ENCODE results near the gene CPLX1. TPM values are rescaled to one million over a fixed set of nuclear protein-coding genes. Genes with fewer than 3 reads are reported as not detected.

The CPLX1 gene
- total and polyA plus RNA-seq, 5 donors from 2014 or later: 0.16 to 0.62 TPM; not detected in 3

- Histone ChIP-seq H3K27ac (ENCODE audit: insufficient read depth, low read length, poor library complexity, severe bottlenecking) (no peak overlapping the region), H3K36me3 (ENCODE audit: control insufficient read depth, insufficient read depth, low read length) (peaks cover 42% of the 10 kb centered on the region), H3K4me1 (ENCODE audit: control insufficient read depth, insufficient read depth, low read length, poor library complexity, severe bottlenecking) (no peaks in the 10 kb centered on the region), H3K4me3 (ENCODE audit: low read depth, low read length) (no peak overlapping the region), H3K27me3 (ENCODE audit: control insufficient read depth, insufficient read depth, low read length) (no peaks in the 10 kb centered on the region), H3K9me3 (ENCODE audit: control insufficient read depth in 2 of 2, low read length in 2 of 2) (no peaks in the 10 kb centered on the region)
- Mint-ChIP-seq H3K9me3 (peaks cover 0 to 8% (median 0%) of the 10 kb centered on the region in 7 donors), H3K27me3 (no peaks in the 10 kb centered on the region), H3K4me3 (no peak overlapping the region), H3K4me1 (peaks cover 0 to 4% (median 1%) of the 10 kb centered on the region in 4 donors), H3K27ac (no peak overlapping the region), H3K36me3 (peaks cover 34% of the 10 kb centered on the region)
- ATAC-seq (ENCODE audit: low read depth in 2 of 2) (no peak), DNase-seq (no peak)
Measured at GRCh38 chr4:854356-854755, 28.4 kb upstream of the CPLX1 start.

- H3K36me3 Mint-ChIP-seq: peaks cover 31% of the 10 kb centered on the region
- peaks cover 34% of the 10 kb centered on the region for H3K36me3 ChIP-seq (ENCODE audit: control insufficient read depth, insufficient read depth, low read length)
- no peaks in the 10 kb centered on the region for H3K27me3 Mint-ChIP-seq
- H3K4me3 ChIP-seq (ENCODE audit: low read depth, low read length): no peak overlapping the region
- H3K9me3 ChIP-seq (ENCODE audit: control insufficient read depth in 2 of 2, low read length in 2 of 2): no peaks in the 10 kb centered on the region
- H3K9me3 Mint-ChIP-seq: peaks cover 0 to 8% (median 0%) of the 10 kb centered on the region in 7 donors
- H3K27me3 ChIP-seq (ENCODE audit: control insufficient read depth, insufficient read depth, low read length): no peaks in the 10 kb centered on the region
- no peak for DNase-seq
- no peak overlapping the region for H3K4me3 Mint-ChIP-seq
- H3K27ac Mint-ChIP-seq: no peak overlapping the region
- H3K4me1 Mint-ChIP-seq: peaks cover 0 to 4% (median 1%) of the 10 kb centered on the region in 4 donors
- no peak overlapping the region for H3K27ac ChIP-seq (ENCODE audit: insufficient read depth, low read length, poor library complexity, severe bottlenecking)
- ATAC-seq (ENCODE audit: low read depth in 2 of 2): no peak
- no peaks in the 10 kb centered on the region for H3K4me1 ChIP-seq (ENCODE audit: control insufficient read depth, insufficient read depth, low read length, poor library complexity, severe bottlenecking)
Measured at GRCh38 chr4:853416-853781, 27.5 kb upstream of the CPLX1 start.

- Histone ChIP-seq H3K4me3 (ENCODE audit: low read depth, low read length) (no peak overlapping the region), H3K4me1 (ENCODE audit: control insufficient read depth, insufficient read depth, low read length, poor library complexity, severe bottlenecking) (no peaks in the 10 kb centered on the region), H3K27me3 (ENCODE audit: control insufficient read depth, insufficient read depth, low read length) (no peaks in the 10 kb centered on the region), H3K27ac (ENCODE audit: insufficient read depth, low read length, poor library complexity, severe bottlenecking) (no peak overlapping the region), H3K9me3 (ENCODE audit: control insufficient read depth in 2 of 2, low read length in 2 of 2) (no peaks in the 10 kb centered on the region), H3K36me3 (ENCODE audit: control insufficient read depth, insufficient read depth, low read length) (peaks cover 19% of the 10 kb centered on the region)
- Mint-ChIP-seq H3K27ac (no peak overlapping the region), H3K36me3 (peaks cover 17% of the 10 kb centered on the region), H3K9me3 (peaks cover 0 to 6% (median 0%) of the 10 kb centered on the region in 7 donors), H3K27me3 (no peaks in the 10 kb centered on the region), H3K4me1 (peaks cover 0 to 4% (median 0%) of the 10 kb centered on the region in 4 donors), H3K4me3 (no peak overlapping the region)
- ATAC-seq (ENCODE audit: low read depth in 2 of 2): no peak
- DNase-seq: no peak
Measured at GRCh38 chr4:851701-852430, 25.9 kb upstream of the CPLX1 start.

- Histone ChIP-seq H3K27ac (ENCODE audit: insufficient read depth, low read length, poor library complexity, severe bottlenecking) (no peak overlapping the region), H3K9me3 (ENCODE audit: control insufficient read depth in 2 of 2, low read length in 2 of 2) (no peaks in the 10 kb centered on the region), H3K27me3 (ENCODE audit: control insufficient read depth, insufficient read depth, low read length) (no peaks in the 10 kb centered on the region), H3K36me3 (ENCODE audit: control insufficient read depth, insufficient read depth, low read length) (peaks cover 18% of the 10 kb centered on the region), H3K4me3 (ENCODE audit: low read depth, low read length) (no peak overlapping the region), H3K4me1 (ENCODE audit: control insufficient read depth, insufficient read depth, low read length, poor library complexity, severe bottlenecking) (no peaks in the 10 kb centered on the region)
- Mint-ChIP-seq H3K9me3 (peaks cover 0 to 2% (median 0%) of the 10 kb centered on the region in 7 donors), H3K27me3 (no peaks in the 10 kb centered on the region), H3K4me3 (peak overlapping the region in 1 of 4 donors; percentile 7), H3K4me1 (no peaks in the 10 kb centered on the region), H3K27ac (no peak overlapping the region), H3K36me3 (peaks cover 14% of the 10 kb centered on the region)
- ATAC-seq (ENCODE audit: low read depth in 2 of 2) (no peak), DNase-seq (no peak)
Measured at GRCh38 chr4:850323-850945, 24.5 kb upstream of the CPLX1 start.

- Mint-ChIP-seq H3K4me1 (no peaks in the 10 kb centered on the region), H3K4me3 (no peak overlapping the region), H3K27ac (no peak overlapping the region), H3K9me3 (peaks cover 0 to 2% (median 0%) of the 10 kb centered on the region in 7 donors), H3K36me3 (peaks cover 8% of the 10 kb centered on the region), H3K27me3 (no peaks in the 10 kb centered on the region)
- Histone ChIP-seq H3K27ac (ENCODE audit: insufficient read depth, low read length, poor library complexity, severe bottlenecking) (no peak overlapping the region), H3K9me3 (ENCODE audit: control insufficient read depth in 2 of 2, low read length in 2 of 2) (no peaks in the 10 kb centered on the region), H3K27me3 (ENCODE audit: control insufficient read depth, insufficient read depth, low read length) (no peaks in the 10 kb centered on the region), H3K36me3 (ENCODE audit: control insufficient read depth, insufficient read depth, low read length) (peaks cover 18% of the 10 kb centered on the region), H3K4me1 (ENCODE audit: control insufficient read depth, insufficient read depth, low read length, poor library complexity, severe bottlenecking) (no peaks in the 10 kb centered on the region), H3K4me3 (ENCODE audit: low read depth, low read length) (no peak overlapping the region)
- ATAC-seq (ENCODE audit: low read depth in 2 of 2) (no peak), DNase-seq (no peak)
Measured at GRCh38 chr4:849478-850175, 23.7 kb upstream of the CPLX1 start.

GRCh38 chr4:848803-849477, 23.0 kb upstream of the CPLX1 start:
- no peaks in the 10 kb centered on the region for H3K4me1 Mint-ChIP-seq
- Histone ChIP-seq H3K4me1 (ENCODE audit: control insufficient read depth, insufficient read depth, low read length, poor library complexity, severe bottlenecking) (no peaks in the 10 kb centered on the region), H3K36me3 (ENCODE audit: control insufficient read depth, insufficient read depth, low read length) (peaks cover 13% of the 10 kb centered on the region), H3K27ac (ENCODE audit: insufficient read depth, low read length, poor library complexity, severe bottlenecking) (no peak overlapping the region), H3K4me3 (ENCODE audit: low read depth, low read length) (no peak overlapping the region), H3K27me3 (ENCODE audit: control insufficient read depth, insufficient read depth, low read length) (no peaks in the 10 kb centered on the region), H3K9me3 (ENCODE audit: control insufficient read depth in 2 of 2, low read length in 2 of 2) (no peaks in the 10 kb centered on the region)
- H3K36me3 Mint-ChIP-seq: peaks cover 8% of the 10 kb centered on the region
- H3K4me3 Mint-ChIP-seq: no peak overlapping the region
- no peak overlapping the region for H3K27ac Mint-ChIP-seq
- no peak for ATAC-seq (ENCODE audit: low read depth in 2 of 2)
- peaks cover 0 to 2% (median 0%) of the 10 kb centered on the region in 7 donors for H3K9me3 Mint-ChIP-seq
- no peaks in the 10 kb centered on the region for H3K27me3 Mint-ChIP-seq
- DNase-seq: no peak

GRCh38 chr4:848307-848691, 22.4 kb upstream of the CPLX1 start:
- no peak overlapping the region for H3K27ac Mint-ChIP-seq
- Histone ChIP-seq H3K27me3 (ENCODE audit: control insufficient read depth, insufficient read depth, low read length) (no peaks in the 10 kb centered on the region), H3K9me3 (ENCODE audit: control insufficient read depth in 2 of 2, low read length in 2 of 2) (no peaks in the 10 kb centered on the region), H3K36me3 (ENCODE audit: control insufficient read depth, insufficient read depth, low read length) (peaks cover 13% of the 10 kb centered on the region), H3K27ac (ENCODE audit: insufficient read depth, low read length, poor library complexity, severe bottlenecking) (no peak overlapping the region), H3K4me3 (ENCODE audit: low read depth, low read length) (no peak overlapping the region), H3K4me1 (ENCODE audit: control insufficient read depth, insufficient read depth, low read length, poor library complexity, severe bottlenecking) (no peaks in the 10 kb centered on the region)
- H3K9me3 Mint-ChIP-seq: peaks cover 0 to 2% (median 0%) of the 10 kb centered on the region in 7 donors
- H3K27me3 Mint-ChIP-seq: no peaks in the 10 kb centered on the region
- H3K36me3 Mint-ChIP-seq: peaks cover 8% of the 10 kb centered on the region
- ATAC-seq (ENCODE audit: low read depth in 2 of 2) (no peak), DNase-seq (no peak)
- H3K4me3 Mint-ChIP-seq: no peak overlapping the region
- H3K4me1 Mint-ChIP-seq: no peaks in the 10 kb centered on the region

Measured in CD4-positive, CD25-positive, alpha-beta regulatory T cell (primary cell).